Tibial nerve (tissue), 3 donors: ENCODE data around the gene PLA2G4D.

Experiments
- POLR2A ChIP-seq, 2 donors: fragments of 450-650 bp; IDR thresholded peaks; one replicate each; pipeline ENCODE4 v1.6.1; 2017; ENCODE audit warnings: antibody characterized with exemption in 2 of 2, mild to moderate bottlenecking in 2 of 2, moderate library complexity in 2 of 2
- TF ChIP-seq, protein P1 (sequence below), 5 experiments: fragments of 200-600 bp in 3 of 5; fragments of 450-650 bp in 2 of 5; sonication (generic) in 3 of 5; IDR thresholded peaks; one replicate each; pipeline ENCODE4 v1.5.1; 2016 to 2019; ENCODE audit warnings: antibody characterized with exemption in 5 of 5, mild to moderate bottlenecking in 3 of 5, moderate library complexity in 2 of 5

DNA sequence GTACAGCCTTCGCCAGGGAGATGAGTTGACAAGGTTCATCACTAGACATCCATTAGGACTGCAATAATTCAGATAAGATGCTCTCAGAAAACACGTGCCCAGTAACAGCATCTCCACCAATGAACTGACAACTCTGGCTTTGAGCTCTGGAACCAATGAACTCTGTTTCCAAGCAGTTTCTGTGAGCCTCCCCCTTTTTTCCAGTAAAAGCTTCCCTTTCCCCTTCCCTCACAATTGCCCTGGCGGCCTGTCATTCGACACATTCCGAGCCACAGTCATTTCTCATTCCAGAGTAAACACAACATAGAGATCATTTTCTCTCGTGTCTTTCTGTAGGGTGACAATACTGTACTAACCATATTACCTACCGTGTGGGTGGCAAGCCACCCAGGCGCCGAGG, 3.6 kb downstream of the PLA2G4D start:
- TF ChIP-seq, protein P1, sequence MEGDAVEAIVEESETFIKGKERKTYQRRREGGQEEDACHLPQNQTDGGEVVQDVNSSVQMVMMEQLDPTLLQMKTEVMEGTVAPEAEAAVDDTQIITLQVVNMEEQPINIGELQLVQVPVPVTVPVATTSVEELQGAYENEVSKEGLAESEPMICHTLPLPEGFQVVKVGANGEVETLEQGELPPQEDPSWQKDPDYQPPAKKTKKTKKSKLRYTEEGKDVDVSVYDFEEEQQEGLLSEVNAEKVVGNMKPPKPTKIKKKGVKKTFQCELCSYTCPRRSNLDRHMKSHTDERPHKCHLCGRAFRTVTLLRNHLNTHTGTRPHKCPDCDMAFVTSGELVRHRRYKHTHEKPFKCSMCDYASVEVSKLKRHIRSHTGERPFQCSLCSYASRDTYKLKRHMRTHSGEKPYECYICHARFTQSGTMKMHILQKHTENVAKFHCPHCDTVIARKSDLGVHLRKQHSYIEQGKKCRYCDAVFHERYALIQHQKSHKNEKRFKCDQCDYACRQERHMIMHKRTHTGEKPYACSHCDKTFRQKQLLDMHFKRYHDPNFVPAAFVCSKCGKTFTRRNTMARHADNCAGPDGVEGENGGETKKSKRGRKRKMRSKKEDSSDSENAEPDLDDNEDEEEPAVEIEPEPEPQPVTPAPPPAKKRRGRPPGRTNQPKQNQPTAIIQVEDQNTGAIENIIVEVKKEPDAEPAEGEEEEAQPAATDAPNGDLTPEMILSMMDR (IDR thresholded peaks at IDR 0.05), result no peak
- no peak for TF ChIP-seq POLR2A (IDR thresholded peaks at IDR 0.05)
